ENCODE data around the gene OR2A14.
A peak's percentile ranks its signal among the peaks of the same experiment; 100 is the strongest.
"Not testable (repeated sequence)": the region's sequence is repeated elsewhere in the genome, so short reads cannot be mapped to it uniquely, and the experiment has no call there.

Gene OR2A14

GRCh38 chr7:144178380-144179164 lies 55.6 kb downstream of the OR2A14 start:
- TF ChIP-seq CTCF (IDR thresholded peaks at IDR 0.05; ENCODE audit: insufficient read depth, low read depth, low read length, missing control alignments), result peak; percentile 45
- peak; percentile 35 for DNase-seq (ENCODE audit: low read depth)
- not testable (repeated sequence) for H3K4me3 ChIP-seq (ENCODE audit: low read length)

GRCh38 chr7:144179165-144179479 lies 56.1 kb downstream of the OR2A14 start:
- not testable (repeated sequence) for H3K4me3 ChIP-seq (ENCODE audit: low read length); DNase-seq (ENCODE audit: low read depth)

Measured in epithelial cell of esophagus (primary cell).